Kidney epithelial cell (primary cell): ENCODE measurements around the gene RMRP. TPM values are rescaled to one million over a fixed set of nuclear protein-coding genes. Genes with fewer than 3 reads are reported as not detected.

Experiments
- DNase-seq: peaks from one replicate; pipeline ENCODE4 v3.0.0-alpha.2; 2010; ENCODE audit warnings: low read depth
- H3K27me3 ChIP-seq: 2 replicates; pipeline ENCODE4 v1.6.0; 2011; ENCODE audit warnings: low read length; ENCODE audit not compliant: control insufficient read depth, insufficient read depth
- H3K36me3 ChIP-seq: 2 replicates; pipeline ENCODE4 v1.5.1; 2011; ENCODE audit warnings: low read length; ENCODE audit not compliant: control insufficient read depth, insufficient read depth
- H3K4me3 ChIP-seq: 2 replicates; pipeline ENCODE4 v1.5.1; 2011; ENCODE audit warnings: low read depth, mild to moderate bottlenecking, control low read depth, low read length
- CTCF ChIP-seq: IDR thresholded peaks from 2 replicates; pipeline ENCODE4 v1.5.1; 2011; ENCODE audit warnings: mild to moderate bottlenecking, moderate library complexity, low read length, control low read depth, inconsistent platforms; ENCODE audit not compliant: insufficient read depth, poor library complexity, severe bottlenecking
- total RNA-seq: library from RNA; depleted of rRNA; stranded (reverse); fragments of >200 nt; gene quantifications from 2 replicates; pipeline ENCODE4 v1.2.3, GENCODE V29; 2015

The RMRP gene
- total RNA-seq, 1 donor from 2014 or later = 1,522 TPM

- DNase-seq = no peak
- TF ChIP-seq CTCF = peak; percentile 51
- Histone ChIP-seq H3K4me3 (no peak overlapping the region), H3K27me3 (no peaks in the 10 kb centered on the region), H3K36me3 (peaks cover 2% of the 10 kb centered on the region)
These were observed 3.2 kb upstream of the RMRP start for GRCh38 chr9:35660966-35661415.

GRCh38 chr9:35659340-35659739 is 1.5 kb upstream of the RMRP start:
- no peak for TF ChIP-seq CTCF
- Histone ChIP-seq H3K36me3 (peaks cover 2% of the 10 kb centered on the region), H3K27me3 (no peaks in the 10 kb centered on the region), H3K4me3 (peak overlapping the region; percentile 68)
- no peak for DNase-seq

GRCh38 chr9:35658968-35659220 is 1.1 kb upstream of the RMRP start:
- H3K27me3 ChIP-seq = no peaks in the 10 kb centered on the region
- TF ChIP-seq CTCF = no peak
- peaks cover 2% of the 10 kb centered on the region for H3K36me3 ChIP-seq
- no peak for DNase-seq
- H3K4me3 ChIP-seq = peak overlapping the region; percentile 68

- no peaks in the 10 kb centered on the region for H3K27me3 ChIP-seq
- no peak for DNase-seq
- peak; percentile 75 for TF ChIP-seq CTCF
- H3K36me3 ChIP-seq = peaks cover 2% of the 10 kb centered on the region
- H3K4me3 ChIP-seq = peak within 1 kb of the TSS; percentile 68
These were observed 533 bp upstream of the RMRP start, which contains the start of gene CCDC107 for GRCh38 chr9:35658137-35658967. Gene CCDC107 (plus strand): TSS chr9:35658292. CDS start chr9:35658380, 88 bp downstream.

GRCh38 chr9:35656831-35657545 is 831 bp downstream of the RMRP start:
- DNase-seq = no peak
- peak overlapping the region; percentile 46 for H3K4me3 ChIP-seq

More at GRCh38 chr9:35656831-35657545, 831 bp downstream of the RMRP start:
- TF ChIP-seq CTCF = no peak
- H3K27me3 ChIP-seq = no peaks in the 10 kb centered on the region
- peaks cover 2% of the 10 kb centered on the region for H3K36me3 ChIP-seq
